Heart right ventricle (tissue), 16 donors: ENCODE data around the gene DHCR24. TPM values are rescaled to one million over a fixed set of nuclear protein-coding genes. Genes with fewer than 3 reads are reported as not detected.
"Not testable (repeated sequence)": the region's sequence is repeated elsewhere in the genome, so short reads cannot be mapped to it uniquely, and the experiment has no call there.

Source experiments
- ATAC-seq, 8 donors: fragments of 200-7000 bp; cut with Tn5 transposase; one replicate each; pipeline ENCODE4 v1.9.1; 2020; ENCODE audit warnings: mild to moderate bottlenecking in 8 of 8, moderate library complexity in 8 of 8, moderate number of reproducible peaks in 1 of 8
- DNase-seq, 2 donors: peaks; one replicate each; pipeline ENCODE4 v3.0.0-alpha.2; 2020
- H3K27ac ChIP-seq, 10 donors: fragments of 200-600 bp; sonication (generic) in 2 of 10; one replicate each; pipeline versions ENCODE4 v1.5.0 to v1.8.0; 2020 to 2022; ENCODE audit warnings: mild to moderate bottlenecking in 3 of 10
- H3K27me3 ChIP-seq, 7 donors: fragments of 200-600 bp; one replicate each; pipeline ENCODE4 v1.8.0; 2021 to 2022; ENCODE audit warnings: mild to moderate bottlenecking in 2 of 7
- H3K36me3 ChIP-seq, 9 donors: fragments of 200-600 bp; sonication (generic) in 1 of 9; one replicate each; pipeline versions ENCODE4 v1.5.0 to v1.8.0; 2020 to 2022; ENCODE audit warnings: mild to moderate bottlenecking in 2 of 9
- H3K4me1 ChIP-seq, 9 donors: fragments of 200-600 bp; sonication (generic) in 1 of 9; one replicate each; pipeline versions ENCODE4 v1.5.0 to v1.8.0; 2020 to 2022; ENCODE audit warnings: mild to moderate bottlenecking in 4 of 9
- H3K4me3 ChIP-seq, 10 donors: fragments of 200-600 bp; sonication (generic) in 2 of 10; one replicate each; pipeline versions ENCODE4 v1.5.0 to v1.8.0; 2020 to 2022; ENCODE audit warnings: mild to moderate bottlenecking in 7 of 10, moderate library complexity in 2 of 10
- H3K9me3 ChIP-seq, 11 donors: fragments of 200-600 bp in 10 of 11; sonication (generic) in 2 of 11; one replicate each; pipeline versions ENCODE4 v1.5.0 to v1.8.0; 2013 to 2022; ENCODE audit warnings: mild to moderate bottlenecking in 2 of 11, control low read depth in 1 of 11, moderate library complexity in 1 of 11
- WGBS, 2 donors: extraction: QIAGEN DNeasy Blood & Tissue Kit; methylation state at CpG; one replicate each; pipeline ENCODE4 v1.1.7; 2013; ENCODE audit warnings: inconsistent platforms in 1 of 2; 5-methylcytosine and 5-hydroxymethylcytosine counted together
- intact Hi-C, 10 donors: fragments of 100-400 bp; cut with DNase I; formaldehyde crosslinking; loops; one replicate each; pipeline versions ENCODE4 v1.11.1 to v1.14.2; 2022
- polyA plus RNA-seq, 2 donors: library from polyadenylated mRNA; stranded (reverse); fragments of 200-250 nt; gene quantifications; one replicate each; pipeline ENCODE4 v1.2.3, GENCODE V29; 2013
- total RNA-seq, 10 donors: library from RNA; stranded (reverse); fragmentation: NEBNext Ultra II Directional in 3 of 10; extraction: Animal tissue kit (Norgen Biotek cat#: 25700) in 3 of 10; gene quantifications; one replicate each; pipeline versions ENCODE4 v1.2.1 to v1.2.4, GENCODE V29; 2021 to 2023
- TF ChIP-seq, protein P1 (sequence below), 9 donors: fragments of 200-600 bp; sonication (generic) in 2 of 9; IDR thresholded peaks; one replicate each; pipeline versions ENCODE4 v1.5.0 to v1.8.0; 2021 to 2022; ENCODE audit warnings: antibody characterized with exemption in 9 of 9, mild to moderate bottlenecking in 5 of 9, moderate library complexity in 1 of 9
- donor health status: Arrhythmogenic right ventricular cardiomyopathy.
- donor health status: ischemic (EF 13 %, LVEDD 7.1; RV severe dilation, severe dysfunction).
- donor health status: healthy with polysubstance abuse.
- donor health status: DM: no; HTN: yes; CAD: no.
- donor health status: DM: no; HTN: no; CAD: no.
- donor health status: ischemic (EF 25% LVEDD 6.9; RV normal size, moderate dysfunction).
- donor health status: ischemic (EF 25% LVEDD 5.7; RV mildly dilated, moderate dysfunction).
- donor health status: healthy.
- donor health status: DM: yes; HTN: yes; CAD: no.
- donor health status: Ischemic cardiomyopathy.
- donor health status: ischemic (EF 35%, LVEDD 5.7; RV mildly dilated, moderate dysfunction).
- donor health status: nonischemic (EF 11% LVEDD 7.7; RV severe dilation, severe dysfunction).
- donor health status: DM: yes; HTN: yes; CAD: no.
- donor health status: PGD.
- donor health status: ischemic (EF 29% LVEDD 5.4; RV normal size, mild dysfunction).
- donor health status: nonischemic (EF 23%, LVEDD 6.1; RV moderate dilation, normal function).

The DHCR24 gene
- total and polyA plus RNA-seq, 12 donors, result 3.3 to 70.6 (median 15.0) TPM

DNA sequence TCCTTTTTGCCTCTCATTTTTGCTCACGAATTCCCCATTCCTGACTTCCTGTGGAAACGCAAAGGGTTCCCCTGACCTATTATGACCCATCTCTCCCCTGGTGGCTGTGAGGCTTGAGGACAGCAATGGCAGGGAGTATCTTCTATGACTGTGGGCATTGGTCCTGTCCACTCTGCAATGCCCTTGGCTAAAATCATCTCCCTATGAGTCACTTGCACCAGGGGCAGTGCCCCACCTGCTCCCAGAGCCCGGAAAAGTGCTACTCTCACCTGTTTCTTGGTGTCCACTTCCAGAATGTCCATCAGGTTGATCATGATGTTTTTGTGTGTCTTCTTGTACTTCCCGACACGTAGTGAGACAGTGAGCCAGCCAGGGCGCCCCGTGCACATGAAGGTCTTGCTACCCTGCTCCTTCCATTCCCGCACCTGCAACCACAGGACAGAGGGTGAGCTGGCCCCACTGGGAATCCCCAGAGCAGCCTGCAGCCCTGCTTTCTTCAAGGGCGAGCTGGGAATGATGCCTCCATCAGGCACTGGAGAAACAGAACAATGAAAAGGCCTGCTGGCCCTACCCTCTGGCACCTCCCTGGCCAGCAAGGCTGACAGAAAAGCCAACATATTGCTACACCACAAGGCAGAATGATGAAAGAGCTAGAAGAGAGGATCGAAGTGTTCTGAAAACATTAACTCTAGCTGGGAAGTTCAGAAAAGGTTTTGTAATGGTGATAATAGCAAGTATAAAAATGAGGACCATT, 3.5 kb downstream of the DHCR24 start:
- no peak overlapping the region for H3K27ac ChIP-seq
- intact Hi-C loops, result no loop called here
- ATAC-seq (no peak), DNase-seq (no peak)
- WGBS, 2 donors, result 89 to 91% methylated on average over 10 of the region's 10 CpGs
- H3K9me3 ChIP-seq, result peaks cover 0 to 12% (median 0%) of the 10 kb centered on the region in 11 donors
- peaks cover 0 to 20% (median 0%) of the 10 kb centered on the region in 9 donors for H3K36me3 ChIP-seq
- H3K27me3 ChIP-seq, result no peaks in the 10 kb centered on the region
- TF ChIP-seq, protein P1, sequence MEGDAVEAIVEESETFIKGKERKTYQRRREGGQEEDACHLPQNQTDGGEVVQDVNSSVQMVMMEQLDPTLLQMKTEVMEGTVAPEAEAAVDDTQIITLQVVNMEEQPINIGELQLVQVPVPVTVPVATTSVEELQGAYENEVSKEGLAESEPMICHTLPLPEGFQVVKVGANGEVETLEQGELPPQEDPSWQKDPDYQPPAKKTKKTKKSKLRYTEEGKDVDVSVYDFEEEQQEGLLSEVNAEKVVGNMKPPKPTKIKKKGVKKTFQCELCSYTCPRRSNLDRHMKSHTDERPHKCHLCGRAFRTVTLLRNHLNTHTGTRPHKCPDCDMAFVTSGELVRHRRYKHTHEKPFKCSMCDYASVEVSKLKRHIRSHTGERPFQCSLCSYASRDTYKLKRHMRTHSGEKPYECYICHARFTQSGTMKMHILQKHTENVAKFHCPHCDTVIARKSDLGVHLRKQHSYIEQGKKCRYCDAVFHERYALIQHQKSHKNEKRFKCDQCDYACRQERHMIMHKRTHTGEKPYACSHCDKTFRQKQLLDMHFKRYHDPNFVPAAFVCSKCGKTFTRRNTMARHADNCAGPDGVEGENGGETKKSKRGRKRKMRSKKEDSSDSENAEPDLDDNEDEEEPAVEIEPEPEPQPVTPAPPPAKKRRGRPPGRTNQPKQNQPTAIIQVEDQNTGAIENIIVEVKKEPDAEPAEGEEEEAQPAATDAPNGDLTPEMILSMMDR (IDR thresholded peaks at IDR 0.05), result no peak
- no peak overlapping the region for H3K4me3 ChIP-seq
- peaks cover 0 to 19% (median 14%) of the 10 kb centered on the region in 9 donors for H3K4me1 ChIP-seq

DNA sequence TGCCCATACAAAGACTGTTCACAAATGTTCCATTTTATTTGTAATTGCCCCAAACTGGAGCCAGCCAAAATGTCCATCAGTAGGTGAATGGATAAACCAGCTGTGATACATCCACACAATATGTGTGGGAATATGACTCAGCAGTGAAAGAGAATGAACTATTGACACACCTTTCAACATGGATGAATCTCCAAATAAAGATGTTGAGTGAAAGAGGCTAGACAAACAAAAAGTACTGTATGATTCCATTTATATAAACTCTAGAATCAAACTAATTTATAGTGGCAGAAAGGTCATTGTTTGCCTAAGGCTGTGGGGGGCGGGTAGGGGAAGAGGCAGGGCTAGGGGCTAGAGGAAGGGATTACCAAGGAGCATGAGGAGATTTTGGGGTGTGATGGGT, 4.5 kb downstream of the DHCR24 start:
- Histone ChIP-seq H3K4me1 (peaks cover 0 to 14% (median 10%) of the 10 kb centered on the region in 9 donors), H3K27me3 (no peaks in the 10 kb centered on the region), H3K9me3 (peaks cover 0 to 12% (median 0%) of the 10 kb centered on the region in 11 donors), H3K27ac (no peak overlapping the region), H3K36me3 (peaks cover 0 to 23% (median 0%) of the 10 kb centered on the region in 9 donors), H3K4me3 (no peak overlapping the region)
- intact Hi-C loops, result no loop called here
- TF ChIP-seq, protein P1 (IDR thresholded peaks at IDR 0.05), result no peak
- WGBS, 2 donors, result 88 to 98% methylated on average over 1 of the region's 1 CpG
- ATAC-seq, result no peak
- no peak for DNase-seq

DNA sequence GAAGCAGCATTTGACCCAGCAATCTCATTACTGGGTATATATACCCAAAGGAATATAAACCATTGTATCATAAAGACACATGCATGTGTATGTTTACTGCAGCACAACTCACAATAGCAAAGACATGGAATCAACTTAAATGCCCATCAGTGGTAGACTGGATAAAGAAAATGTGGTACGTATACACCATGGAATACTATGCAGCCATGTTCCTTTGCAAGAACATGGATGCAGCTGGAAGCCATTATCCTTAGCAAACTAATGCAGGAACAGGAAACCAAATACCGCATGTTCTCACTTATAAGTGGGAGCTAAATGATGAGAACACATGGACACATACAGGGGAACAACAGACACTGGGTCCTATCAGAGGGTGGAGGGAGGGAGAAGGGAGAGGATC, 5.4 kb downstream of the DHCR24 start:
- H3K4me3 ChIP-seq, ATAC-seq, DNase-seq, intact Hi-C loops, H3K27ac ChIP-seq, H3K27me3 ChIP-seq: not testable (repeated sequence)
- Histone ChIP-seq H3K4me1 (peaks cover 0 to 10% (median 9%) of the 10 kb centered on the region in 9 donors), H3K36me3 (peaks cover 0 to 29% (median 0%) of the 10 kb centered on the region in 9 donors), H3K9me3 (peaks cover 0 to 12% (median 0%) of the 10 kb centered on the region in 11 donors)
- WGBS, 2 donors, result 92 to 98% methylated on average over 2 of the region's 2 CpGs

DNA sequence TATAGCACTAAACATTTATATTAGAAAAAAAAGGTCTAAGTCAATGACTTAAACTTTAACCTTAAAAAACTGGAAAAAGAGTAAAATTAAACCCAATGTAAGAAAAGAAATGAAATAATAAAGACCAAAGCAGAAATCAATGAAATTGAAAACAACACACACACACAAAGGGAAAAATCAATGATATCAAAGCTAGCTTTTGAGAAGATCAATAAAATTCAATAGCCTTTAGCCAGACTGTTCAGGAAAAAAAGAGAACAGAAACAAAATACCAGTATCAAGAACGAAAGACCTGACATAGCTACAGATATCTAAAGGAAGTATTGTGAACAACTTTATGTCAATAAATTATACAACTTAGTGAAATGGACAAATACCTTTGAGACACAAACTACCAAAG, 7.1 kb downstream of the DHCR24 start:
- H3K27ac ChIP-seq, result no peak overlapping the region
- DNase-seq (no peak), ATAC-seq (no peak)
- TF ChIP-seq, protein P1 (IDR thresholded peaks at IDR 0.05), result no peak
- H3K9me3 ChIP-seq, result peaks cover 0 to 12% (median 0%) of the 10 kb centered on the region in 11 donors
- 89 to 91% methylated on average over 1 of the region's 1 CpG for WGBS, 2 donors
- no peak overlapping the region for H3K4me3 ChIP-seq
- no peaks in the 10 kb centered on the region for H3K27me3 ChIP-seq
- intact Hi-C loops, result no loop called here
- no peaks in the 10 kb centered on the region for H3K4me1 ChIP-seq
- H3K36me3 ChIP-seq, result peaks cover 0 to 39% (median 0%) of the 10 kb centered on the region in 9 donors

GRCh38 chr1:54876814-54877213, 10.2 kb downstream of the DHCR24 start:
- H3K27me3 ChIP-seq, result no peaks in the 10 kb centered on the region
- no peak overlapping the region for H3K4me3 ChIP-seq
- intact Hi-C loops, result no loop called here
- H3K4me1 ChIP-seq, result no peaks in the 10 kb centered on the region
- 93 to 95% methylated on average over 5 of the region's 5 CpGs for WGBS, 2 donors
- TF ChIP-seq, protein P1 (IDR thresholded peaks at IDR 0.05), result no peak
- ATAC-seq (no peak), DNase-seq (no peak)
- H3K27ac ChIP-seq, result no peak overlapping the region
- H3K36me3 ChIP-seq, result peaks cover 0 to 64% (median 0%) of the 10 kb centered on the region in 9 donors
- peaks cover 0 to 12% (median 0%) of the 10 kb centered on the region in 11 donors for H3K9me3 ChIP-seq
